GM18873 (cell line): ENCODE data around the gene MCL1.
"Not testable (repeated sequence)": the region's sequence is repeated elsewhere in the genome, so short reads cannot be mapped to it uniquely, and the experiment has no call there.

Source experiments
- ATAC-seq: cut with Tn5 transposase; IDR thresholded peaks from one replicate; pipeline ENCODE4 v1.9.1; 2021; ENCODE audit warnings: mild to moderate bottlenecking, moderate library complexity, moderate number of reproducible peaks; ENCODE audit not compliant: unreplicated experiment, low FRiP score

The MCL1 gene

DNA sequence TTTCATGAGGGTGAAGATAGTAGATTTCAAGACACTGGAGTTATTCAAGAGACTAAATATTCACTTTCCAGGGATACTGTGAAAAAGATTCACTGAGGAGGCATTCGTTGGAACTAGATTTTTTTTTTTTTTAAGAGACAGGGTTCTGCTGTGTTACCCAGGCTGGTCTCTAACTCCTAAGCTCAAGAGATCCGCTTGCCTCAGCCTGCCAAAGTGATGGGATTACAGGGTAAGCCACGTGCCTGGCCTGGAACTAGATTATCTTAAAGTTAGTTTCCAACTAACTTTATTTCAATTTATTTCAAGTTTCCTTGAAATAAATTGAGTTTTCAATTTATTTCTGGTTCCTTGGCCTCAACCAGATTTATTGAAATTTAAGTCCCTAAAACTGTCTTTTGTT is 24.3 kb upstream of the MCL1 start:
- no peak for ATAC-seq

DNA sequence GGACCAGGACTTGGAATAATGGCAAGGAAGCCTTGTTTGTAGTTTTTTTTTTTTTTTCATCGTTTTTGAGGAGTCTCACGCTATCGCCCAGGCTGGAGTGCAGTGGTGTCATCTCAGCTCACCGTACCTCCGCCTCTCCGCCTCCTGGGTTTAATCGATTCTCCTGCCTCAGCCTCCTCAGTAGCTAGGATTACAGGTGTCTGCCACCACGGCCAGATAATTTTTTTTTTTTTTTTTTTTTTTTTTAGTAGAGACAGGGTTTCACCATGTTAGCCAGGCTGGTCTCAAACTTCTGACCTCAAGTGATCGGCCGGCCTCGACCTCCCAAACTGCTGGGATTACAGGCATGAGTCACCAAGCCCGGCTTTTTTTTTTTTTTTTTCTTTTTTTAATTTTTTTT is 23.0 kb upstream of the MCL1 start:
- not testable (repeated sequence) for ATAC-seq

DNA sequence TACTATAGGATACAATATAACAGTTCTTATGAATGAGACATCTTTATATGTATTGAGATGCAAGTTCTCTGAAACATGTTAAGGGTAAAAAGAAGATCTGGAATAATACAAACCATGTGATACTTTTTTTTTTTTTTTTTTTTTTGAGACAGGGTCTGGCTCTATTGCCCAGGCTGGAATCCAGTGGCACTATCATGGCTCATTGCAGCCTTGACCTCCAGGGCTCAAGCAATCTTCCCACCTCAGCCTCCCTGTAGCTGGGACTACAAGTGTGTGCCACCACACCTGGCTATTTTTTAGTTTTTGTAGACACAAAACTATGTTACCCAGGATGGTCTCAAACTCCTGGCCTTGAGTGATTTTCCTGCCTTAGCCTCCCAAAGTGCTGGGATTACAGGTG is 22.1 kb upstream of the MCL1 start:
- no peak for ATAC-seq

DNA sequence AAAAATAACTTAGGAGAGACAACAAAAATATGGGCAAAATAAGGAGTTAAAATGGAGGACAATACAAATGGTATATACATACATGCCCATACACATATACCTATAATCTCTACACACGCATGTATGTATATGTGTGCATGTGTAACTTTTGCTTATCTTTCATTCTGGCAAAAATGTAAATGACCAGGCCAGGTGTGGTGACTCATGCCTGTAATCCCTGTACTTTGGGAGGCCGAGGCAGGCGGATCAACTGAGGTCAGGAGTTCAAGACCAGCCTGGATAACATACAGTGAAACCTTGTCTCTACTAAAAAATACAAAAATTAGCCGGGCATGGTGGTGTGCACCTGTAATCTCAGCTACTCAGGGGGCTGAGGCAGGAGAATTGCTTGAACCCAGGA is 18.9 kb upstream of the MCL1 start:
- not testable (repeated sequence) for ATAC-seq

DNA sequence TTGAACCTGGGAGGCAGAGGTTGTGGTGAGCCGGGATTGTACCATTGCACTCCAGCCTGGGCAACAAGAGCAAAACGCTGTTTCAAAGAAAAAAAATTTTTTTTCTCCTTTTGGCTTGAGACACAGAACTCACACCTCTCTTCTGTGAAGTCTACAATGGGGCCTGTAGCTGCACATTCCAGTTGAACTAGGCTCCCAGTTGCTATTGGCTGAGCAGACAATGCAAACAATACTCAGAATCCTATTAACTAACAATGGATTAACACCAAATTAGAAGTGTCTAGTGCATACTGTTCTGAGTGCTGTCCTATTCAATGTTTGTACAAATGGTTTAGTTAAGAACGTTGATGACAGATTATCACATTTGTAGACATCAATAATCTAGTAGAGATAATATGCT is 17.6 kb upstream of the MCL1 start:
- ATAC-seq, result no peak

DNA sequence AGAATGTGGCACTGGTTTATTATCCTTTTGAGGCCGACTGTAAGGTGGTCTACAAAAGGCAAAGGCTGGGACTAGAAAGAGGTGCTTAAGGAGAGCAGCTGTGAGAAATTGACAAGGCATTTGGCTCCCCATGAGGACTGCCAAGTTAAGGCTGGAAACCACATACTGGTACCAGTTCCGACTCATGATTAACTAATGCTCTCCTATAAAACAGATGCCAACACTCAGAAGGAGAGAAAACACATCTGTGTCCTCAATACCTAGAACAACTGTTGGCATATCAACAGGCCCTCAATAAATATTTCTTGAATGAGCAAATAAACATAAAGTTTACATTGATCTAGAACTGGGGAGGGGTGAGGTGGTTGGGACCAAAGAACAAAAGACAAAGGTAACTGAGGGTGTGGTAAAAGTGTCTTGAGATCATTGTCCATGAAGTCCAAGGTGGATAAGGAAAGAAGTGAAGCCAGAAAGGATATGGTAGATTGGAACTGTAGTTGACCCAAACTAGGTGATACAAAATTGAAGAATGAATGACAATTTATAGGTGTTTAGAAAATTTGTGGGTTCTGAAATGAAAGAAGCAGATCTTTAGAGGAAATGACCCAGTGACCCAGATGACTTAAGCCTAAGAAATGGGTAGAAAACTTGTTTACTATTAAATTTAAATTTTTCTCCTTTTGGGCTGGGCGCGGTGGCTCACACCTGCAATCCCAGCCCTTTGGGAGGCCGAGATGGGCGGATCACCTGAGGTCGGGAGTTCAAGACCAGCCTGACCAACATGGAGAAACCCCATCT is 16.9 kb upstream of the MCL1 start:
- no peak for ATAC-seq

DNA sequence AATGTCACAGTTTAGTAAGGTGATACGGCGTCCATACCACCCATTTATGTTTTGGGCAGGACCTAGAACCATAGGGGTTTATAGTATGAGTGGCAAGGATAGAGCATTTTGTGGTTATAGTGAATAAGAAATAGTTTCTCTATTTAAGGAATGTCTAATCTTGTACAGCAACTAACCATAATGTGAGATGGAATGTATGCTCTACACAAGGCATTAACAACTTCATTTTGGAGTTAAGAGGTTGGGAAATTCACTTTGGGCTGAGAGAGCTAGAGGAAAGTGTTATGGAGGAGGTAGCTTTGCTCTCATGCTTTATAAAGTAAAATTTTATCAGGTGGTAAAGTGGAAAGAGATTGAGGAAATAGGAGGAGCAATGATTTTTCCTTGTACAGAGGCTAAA is 3.0 kb upstream of the MCL1 start:
- no peak for ATAC-seq

DNA sequence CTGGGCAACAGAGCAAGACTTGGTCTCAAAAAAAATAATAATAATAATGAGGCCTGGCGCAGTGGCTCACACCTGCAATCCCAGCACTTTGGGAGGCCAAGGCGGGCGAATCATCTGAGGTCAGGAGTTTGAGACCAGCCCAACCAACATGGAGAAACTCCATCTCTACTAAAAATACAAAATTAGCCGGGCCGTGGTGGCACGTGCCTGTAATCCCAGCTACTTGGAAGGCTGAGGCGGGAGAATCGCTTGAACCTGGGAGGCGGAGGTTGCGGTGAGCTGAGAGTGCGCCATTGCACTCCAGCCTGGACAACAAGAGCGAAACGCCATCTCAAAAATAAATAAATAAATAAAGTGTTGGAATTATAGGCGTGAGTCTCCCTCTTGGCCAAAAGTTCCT is 2.6 kb upstream of the MCL1 start:
- ATAC-seq, result not testable (repeated sequence)

DNA sequence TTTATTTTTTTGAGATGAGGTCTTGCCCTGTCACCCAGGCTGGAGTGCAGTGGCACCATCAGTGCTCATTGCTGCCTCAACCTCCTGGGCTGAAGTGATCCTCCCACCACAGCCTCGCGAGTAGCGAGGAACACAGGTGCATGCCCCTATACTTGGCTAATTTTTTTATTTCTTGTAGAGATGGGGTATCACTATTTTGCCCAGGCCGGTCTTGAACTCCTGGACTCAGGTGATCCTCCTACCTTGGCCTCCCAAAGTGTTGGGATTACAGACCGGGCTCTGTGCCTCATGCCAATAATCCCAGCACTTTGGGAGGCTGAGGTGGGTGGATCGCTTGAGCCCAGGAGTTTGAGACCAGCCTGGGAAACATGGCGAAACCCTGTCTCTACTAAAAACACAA is 2.0 kb upstream of the MCL1 start:
- ATAC-seq, result not testable (repeated sequence)

DNA sequence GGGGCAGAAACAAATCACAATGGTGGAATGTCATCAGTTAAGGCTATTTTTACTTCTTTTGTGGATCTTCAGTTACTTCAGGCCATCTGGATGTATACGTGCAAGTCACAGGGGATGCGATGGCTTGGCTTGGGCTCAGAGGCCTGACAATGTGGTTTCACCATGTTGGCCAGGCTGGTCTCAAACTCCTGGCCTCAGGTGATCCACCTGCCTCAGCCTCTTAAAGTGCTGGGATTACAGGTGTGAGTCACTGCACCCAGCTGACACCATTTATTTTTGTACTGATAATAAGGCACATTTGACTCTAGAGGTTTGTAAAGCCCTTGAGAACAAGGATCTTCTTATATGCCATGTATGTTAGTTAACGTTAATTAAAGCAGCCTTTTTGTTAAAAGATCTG is 1.6 kb upstream of the MCL1 start:
- not testable (repeated sequence) for ATAC-seq

DNA sequence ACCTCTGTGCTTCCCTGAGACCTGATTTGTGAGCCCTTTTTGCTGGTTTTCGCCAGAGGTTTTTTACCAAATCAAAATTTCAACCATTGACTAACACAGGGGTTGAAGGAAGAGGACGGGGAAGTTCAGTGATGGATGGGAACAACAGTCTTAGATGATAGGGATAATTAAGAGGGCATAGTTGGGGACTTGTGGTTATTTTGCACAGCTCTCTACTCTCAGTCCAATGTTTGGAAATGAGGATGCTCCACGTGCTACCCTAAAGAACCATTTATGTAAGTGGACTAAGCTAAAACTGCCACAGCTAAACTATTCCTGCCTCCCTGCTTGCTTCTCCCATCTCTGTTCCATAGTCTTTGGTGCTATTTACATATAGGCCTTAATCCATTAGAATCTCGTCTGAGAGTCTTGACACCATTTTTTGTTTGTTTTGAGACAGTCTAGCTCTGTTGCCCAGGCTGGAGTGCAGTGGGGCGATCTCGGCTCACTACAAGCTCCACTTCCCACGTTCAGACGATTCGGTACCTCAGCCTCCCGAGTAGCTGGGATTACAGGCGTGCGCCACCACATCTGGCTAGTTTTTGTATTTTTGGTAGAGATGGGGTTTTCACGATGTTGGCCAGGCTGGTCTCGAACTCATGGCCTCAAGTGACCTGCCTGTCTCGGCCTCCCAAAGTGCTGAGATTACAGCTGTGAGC is 684 bp upstream of the MCL1 start:
- peak; percentile 2 for ATAC-seq

DNA sequence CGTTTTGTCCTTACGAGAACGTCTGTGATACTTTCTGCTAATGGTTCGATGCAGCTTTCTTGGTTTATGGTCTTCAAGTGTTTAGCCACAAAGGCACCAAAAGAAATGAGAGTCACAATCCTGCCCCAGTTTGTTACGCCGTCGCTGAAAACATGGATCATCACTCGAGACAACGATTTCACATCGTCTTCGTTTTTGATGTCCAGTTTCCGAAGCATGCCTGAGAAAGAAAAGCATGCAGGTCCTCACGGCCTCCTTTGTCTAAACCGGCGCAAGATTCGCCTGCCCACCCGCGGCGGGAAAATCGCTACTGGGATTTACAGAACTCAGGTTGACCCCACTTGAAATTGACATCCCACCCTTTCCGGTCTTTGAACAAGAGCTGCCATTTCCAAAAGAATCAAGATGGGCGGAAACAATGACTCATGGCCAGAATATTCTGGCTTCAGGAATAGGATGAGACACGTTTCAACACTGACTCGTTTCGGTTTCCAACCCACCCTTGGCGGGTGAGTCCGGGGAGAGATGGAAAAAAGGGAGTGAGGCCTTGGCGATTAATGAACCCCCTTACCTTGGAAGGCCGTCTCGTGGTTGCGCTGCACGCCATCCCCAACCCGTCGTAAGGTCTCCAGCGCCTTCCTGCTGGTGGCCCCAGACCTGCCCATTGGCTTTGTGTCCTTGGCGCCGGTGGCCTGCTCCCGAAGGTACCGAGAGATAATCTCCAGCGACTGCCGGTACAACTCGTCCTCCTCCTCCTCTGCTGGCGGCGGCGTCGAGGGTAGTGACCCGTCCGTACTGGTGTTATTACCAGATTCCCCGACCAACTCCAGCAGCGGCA is 919 bp downstream of the MCL1 start:
- ATAC-seq, result no peak

DNA sequence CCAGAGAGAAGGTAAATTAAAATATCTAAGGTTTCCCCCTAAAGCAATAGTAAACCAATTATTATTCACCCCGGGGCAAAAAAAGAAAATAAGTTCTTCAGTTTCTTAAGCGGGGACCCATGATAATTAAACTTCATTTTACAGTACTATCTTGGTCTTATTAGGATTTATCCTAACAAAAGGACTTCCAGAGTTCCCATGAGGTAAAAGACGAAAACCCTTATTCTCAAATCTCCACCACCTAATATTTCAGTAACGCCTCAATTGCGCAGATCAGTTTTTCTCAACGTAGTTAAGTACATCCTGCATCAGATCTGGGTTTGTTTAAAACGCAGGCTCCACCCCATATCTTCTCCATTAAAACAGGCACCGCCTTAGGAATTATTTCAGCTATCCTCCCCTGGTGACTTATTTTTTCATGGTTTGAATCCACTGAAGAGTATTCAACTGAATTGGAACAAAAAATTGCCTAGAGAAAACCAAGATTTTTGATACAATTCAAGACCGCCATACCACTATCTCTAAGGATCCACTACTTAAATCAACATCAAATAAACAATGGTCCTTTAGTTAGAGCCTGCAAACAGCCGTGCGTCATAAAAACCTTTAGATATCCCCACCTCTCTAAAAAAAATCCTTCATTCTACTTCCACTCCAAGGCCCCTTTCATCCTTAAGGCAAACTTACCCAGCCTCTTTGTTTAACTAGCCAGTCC is 1.7 kb downstream of the MCL1 start:
- ATAC-seq, result no peak

DNA sequence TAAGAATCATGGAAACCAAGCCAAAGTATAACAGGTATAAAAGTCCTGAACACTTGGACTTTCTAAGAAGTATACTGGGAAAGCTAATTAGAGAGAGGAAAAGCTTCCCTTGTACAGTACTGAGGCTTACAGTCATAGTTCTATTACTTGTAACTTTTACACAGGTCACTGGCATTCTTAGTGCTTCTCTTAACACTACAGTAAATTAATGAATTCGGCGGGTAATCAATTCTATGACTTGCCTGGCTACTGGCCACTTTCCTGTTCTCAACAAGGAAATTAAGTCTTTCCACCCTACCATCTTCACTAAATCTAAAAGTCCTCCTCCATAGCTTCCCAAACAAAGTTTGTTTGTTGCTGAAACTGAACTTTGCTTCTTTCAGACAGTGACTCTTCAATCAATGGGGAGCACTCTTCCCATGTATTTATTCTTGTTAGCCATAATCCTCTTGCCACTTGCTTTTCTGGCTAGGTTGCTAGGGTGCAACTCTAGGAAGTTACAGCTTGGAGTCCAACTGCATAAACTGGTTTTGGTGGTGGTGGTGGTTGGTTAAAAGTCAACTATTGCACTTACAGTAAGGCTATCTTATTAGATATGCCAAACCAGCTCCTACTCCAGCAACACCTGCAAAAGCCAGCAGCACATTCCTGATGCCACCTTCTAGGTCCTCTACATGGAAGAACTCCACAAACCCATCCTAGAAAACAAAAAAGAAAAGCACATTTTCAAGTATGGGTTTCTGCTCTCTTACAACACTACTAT is 2.4 kb downstream of the MCL1 start:
- ATAC-seq, result no peak

DNA sequence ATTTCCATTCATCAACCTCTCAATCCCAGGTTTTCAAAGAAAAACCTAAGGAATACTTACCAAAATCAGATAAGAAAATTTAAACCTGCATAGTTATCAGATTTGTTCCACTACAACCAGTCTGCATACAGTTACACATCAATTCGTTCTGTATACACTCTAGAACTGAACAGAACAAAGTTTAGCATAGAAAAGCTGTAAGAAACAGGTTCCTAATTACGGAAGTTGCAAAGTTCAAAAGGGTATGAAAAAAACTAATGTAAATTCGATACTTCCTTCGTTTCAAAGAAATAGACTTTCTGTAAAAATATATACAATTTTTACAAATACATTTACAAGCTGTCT is 3.1 kb downstream of the MCL1 start:
- ATAC-seq, result no peak

DNA sequence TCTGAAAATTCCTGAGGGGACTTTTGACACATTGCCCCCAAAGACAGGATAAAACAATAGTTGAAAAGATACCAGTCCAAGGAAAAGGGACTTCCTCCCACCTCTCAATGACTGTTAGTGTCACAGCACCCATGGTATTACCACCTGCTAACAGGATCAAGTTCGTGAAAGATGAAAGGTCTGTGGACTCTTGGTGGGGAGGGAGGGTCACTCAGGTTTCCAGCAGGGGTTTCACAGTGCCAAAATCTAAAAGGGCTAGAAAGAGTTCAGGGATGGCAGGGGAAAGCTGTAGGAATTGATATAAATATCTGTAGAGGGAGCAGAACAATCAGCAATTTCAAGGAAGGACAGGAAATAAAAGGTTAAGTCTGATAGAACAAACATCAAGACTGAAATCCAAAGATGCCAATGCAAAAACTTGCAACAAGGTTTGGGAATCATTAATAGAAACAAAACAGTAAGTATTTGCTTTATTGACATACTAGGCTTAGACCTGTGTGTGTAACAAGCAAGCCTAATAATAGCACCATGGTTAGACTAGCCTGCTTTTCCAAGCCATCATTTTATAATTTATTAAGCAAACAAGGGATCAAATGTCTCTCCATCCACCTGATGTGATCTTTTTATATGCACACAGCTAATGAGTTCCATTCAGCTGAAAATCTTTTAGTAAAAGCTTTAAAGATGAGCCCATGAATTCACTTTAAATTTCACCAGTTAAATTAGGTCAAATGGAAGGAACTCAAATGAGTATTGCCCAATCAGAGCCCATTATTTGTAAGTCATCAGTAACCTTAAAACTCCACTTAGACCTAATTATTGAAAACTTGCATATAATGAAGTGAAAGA is 3.7 kb downstream of the MCL1 start:
- ATAC-seq, result no peak

DNA sequence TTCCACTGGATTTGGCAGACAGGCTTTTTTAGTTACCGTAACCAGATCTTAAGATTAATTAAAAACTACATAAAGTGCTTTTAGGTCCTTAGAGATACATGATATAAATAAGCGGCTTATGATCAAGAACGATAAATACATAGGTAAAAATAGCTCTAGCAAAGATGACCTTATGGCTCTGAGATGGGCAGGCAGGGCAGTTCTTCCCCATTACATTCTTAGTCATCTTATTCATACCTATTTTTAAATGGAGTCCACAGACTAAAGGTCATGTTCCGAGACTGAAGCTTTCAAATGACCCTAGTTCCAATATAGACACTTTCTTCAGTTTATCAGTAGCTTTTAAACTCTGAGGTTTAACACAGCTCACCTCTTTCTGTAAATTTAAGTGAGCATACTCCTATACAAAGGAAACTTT is 4.3 kb downstream of the MCL1 start:
- ATAC-seq, result no peak

DNA sequence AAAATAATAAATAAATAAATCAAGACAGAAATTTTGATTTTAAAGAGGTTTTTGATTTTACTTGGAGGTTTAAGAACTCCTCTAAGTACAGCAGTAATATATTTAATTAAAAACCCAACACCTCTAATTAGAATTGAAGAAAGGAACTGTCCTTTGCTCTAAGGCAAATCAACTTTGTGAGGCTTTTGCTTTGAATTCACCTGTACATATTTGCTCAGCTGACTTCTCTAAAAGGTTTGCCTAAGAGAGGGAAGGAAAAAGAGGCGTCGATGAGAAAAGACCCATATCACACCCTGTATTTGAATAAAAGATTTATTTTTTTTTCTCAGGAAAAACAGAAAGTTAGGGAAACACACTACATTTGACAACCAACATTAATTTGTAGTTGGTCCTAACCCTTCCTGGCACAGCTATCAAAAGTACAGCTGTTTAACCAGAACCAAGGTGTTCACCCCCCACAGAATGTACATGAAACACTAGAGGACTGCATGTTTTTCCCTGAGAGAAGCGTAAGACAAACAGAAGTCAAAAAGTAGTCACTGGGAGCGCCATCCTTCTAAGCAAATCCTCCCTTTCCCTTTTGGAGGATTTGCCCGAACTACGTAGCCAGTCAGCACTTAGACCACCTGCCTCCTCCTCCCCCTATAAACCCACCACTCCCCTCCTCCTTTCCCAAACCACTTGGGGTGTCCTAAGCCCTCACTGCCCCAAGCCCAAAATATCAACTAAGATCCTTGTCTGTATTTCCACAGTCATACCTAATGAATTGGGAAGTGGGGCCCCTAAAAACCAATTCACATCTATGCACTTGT is 4.9 kb downstream of the MCL1 start:
- no peak for ATAC-seq
